Activated CD4-positive, alpha-beta T cell treated with anti-CD3 and anti-CD28 coated beads, Interleukin-2, amount 50 U/mL, for 16 hours (primary cell): ENCODE data around the gene NDUFAF8.
A peak's percentile ranks its signal among the peaks of the same experiment; 100 is the strongest.
"Not testable (repeated sequence)": the region's sequence is repeated elsewhere in the genome, so short reads cannot be mapped to it uniquely, and the experiment has no call there.

Source experiments
- DNase-seq: peaks from one replicate; pipeline ENCODE4 v3.0.0-alpha.2; 2020

The NDUFAF8 gene

DNA sequence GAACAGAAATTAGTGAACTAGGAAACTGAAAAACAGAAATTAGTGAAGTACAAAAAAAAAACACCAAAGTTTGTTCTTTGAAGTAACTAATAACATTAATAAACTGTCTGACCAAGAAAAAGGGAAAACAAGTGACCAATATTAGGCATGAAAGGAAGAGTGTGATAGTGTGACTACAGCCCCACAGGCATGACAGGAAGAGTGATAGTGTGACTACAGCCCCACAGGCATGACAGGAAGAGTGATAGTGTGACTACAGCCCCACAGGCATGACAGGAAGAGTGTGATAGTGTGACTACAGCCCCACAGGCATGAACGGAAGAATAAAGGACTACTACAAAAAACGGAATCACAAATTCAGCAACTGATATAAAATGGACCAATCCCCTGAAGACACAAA lies 11.5 kb upstream of the NDUFAF8 start:
- not testable (repeated sequence) for DNase-seq

- no peak for DNase-seq
Observed at GRCh38 chr17:81228420-81228819, 10.7 kb upstream of the NDUFAF8 start.

DNA sequence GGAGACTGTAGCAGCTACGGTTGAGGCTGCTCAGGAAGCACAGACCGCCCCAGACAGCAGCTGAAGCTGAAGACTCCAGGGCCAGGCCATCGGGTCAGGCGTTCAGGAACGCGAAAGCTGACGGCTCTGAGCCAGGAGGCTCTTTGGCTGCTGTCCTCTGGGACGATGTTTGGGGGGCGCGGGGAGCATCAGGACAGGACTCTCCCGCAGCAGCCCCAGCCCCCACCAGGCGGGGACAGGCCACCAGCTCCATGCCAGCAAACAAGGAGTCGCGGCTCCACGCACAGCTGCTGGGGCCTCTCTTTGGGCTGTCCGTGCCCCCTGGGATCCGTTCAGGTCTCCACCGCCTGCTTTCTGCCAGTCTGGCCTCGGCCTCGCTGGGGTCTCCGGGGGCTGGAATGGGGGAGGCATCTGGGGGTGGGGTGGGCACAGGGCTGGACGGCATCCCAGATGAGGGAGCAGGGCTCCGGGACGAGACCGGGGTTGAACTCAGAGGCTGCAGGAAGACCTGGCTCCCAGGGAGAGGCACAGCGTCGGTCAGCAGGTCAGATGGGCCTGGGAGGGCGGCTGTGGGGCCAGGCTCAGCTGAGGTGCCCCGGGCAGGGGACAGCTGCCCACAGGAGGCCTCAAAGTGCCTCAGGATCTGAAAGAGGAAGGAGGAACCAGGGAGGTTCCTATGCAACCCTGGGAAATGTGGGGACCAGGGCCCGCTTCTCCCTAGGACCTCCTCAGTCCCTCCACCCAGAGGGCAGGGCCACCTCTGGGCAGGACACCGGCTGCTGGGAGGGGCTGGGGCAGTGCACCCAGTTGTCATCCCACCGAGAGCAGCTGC lies 10.1 kb upstream of the NDUFAF8 start:
- no peak for DNase-seq

GRCh38 chr17:81229666-81229920 lies 9.5 kb upstream of the NDUFAF8 start:
- no peak for DNase-seq

GRCh38 chr17:81230043-81230820 lies 8.9 kb upstream of the NDUFAF8 start:
- no peak for DNase-seq

DNA sequence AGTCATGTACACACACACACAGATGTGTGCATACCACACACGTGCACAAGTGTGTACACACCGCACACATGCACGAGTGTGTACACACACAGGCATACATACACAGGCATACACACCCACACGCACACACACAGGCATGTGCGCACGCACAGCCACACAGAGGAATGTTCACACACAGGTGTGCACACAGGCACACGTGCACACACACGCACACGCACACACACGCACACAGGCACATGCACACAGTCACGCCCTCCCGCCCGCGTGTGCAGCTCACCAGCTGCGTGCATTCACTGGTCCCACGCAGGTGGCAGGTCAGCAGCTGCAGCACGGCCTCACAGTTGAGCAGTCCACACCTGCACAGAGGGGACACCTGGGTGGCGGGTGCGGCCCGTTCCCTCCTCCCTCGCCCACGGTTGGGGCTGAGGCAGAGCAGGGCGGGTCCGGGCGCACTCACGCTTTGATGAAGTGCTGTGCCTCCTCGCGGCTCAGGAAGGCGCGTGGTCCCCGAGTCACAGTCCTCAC lies 7.9 kb upstream of the NDUFAF8 start:
- no peak for DNase-seq

GRCh38 chr17:81231766-81232581 lies 7.1 kb upstream of the NDUFAF8 start:
- no peak for DNase-seq

GRCh38 chr17:81232616-81233241 lies 6.4 kb upstream of the NDUFAF8 start:
- no peak for DNase-seq

DNA sequence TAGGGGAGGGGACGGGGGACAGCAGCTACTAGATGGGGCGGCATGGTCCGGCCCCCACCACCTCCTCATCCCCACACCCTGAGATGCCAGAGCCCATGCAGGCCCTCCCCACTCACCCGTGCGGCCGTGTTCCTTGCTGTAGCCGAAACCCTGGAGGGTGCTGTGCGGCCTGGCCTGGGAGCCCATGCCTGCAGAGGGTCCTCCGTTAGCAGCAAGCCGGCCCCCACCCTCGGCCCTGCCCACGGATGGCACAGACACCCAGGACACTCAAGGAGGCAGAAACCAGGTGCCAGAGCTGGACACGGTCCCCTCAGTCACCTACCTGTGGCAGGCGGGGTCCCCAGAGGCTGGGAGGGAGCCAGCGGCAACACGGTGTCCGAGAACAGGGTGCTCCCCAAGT lies 5.8 kb upstream of the NDUFAF8 start:
- no peak for DNase-seq

DNA sequence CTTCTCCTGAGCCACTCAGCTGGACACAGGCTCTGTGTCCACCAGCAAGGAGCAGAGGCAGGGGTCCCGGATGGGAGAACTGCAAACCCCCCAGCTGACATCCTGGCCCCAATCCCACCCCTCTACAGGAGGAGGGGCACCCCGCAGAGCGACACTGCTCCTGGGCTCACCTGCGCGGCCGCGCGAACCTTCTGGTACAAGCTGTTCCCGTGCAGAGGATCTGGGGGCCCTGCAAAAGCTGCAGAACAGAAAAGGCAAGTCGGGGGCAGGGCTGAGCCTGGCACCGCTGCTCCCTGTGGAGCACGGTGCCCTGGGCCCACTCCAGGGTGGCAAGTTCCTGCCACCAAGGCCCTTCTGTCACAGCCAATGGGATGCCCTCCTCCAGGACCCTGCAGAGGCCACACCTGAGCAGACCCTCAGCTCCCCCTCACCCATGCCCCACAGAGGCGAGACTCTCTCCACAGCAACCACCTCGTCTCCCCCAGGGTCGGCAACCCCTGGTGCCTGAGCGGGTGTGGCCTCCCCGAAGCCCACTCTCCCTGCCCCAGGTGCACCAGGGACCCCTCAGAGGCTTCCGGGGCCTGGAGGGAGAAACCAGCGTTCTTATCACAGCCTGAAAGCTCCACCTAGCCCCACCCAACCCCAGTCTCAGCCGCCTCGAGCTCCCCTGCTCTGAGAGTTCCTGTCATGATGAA lies 5.2 kb upstream of the NDUFAF8 start:
- DNase-seq: no peak

DNA sequence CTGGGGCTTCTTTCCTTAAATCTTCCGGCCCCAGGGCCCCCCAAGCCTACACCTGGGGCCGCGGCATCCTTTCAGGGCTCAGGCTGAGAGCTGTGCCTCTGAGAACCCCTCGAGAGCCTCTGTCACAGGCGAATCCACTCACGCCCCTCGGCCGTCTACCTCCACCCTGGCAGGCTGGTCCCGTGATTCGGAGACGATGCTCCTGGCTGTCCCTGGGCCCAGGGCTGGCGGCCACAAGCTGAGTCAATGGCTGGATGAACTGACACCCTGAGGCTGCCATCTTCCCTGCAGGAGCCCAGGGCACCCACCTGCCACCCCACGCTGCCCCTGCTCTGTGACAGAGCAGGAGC lies 4.6 kb upstream of the NDUFAF8 start:
- no peak for DNase-seq

GRCh38 chr17:81234940-81235821 lies 3.9 kb upstream of the NDUFAF8 start:
- DNase-seq: no peak

GRCh38 chr17:81235822-81236740 lies 3.0 kb upstream of the NDUFAF8 start:
- no peak for DNase-seq

DNA sequence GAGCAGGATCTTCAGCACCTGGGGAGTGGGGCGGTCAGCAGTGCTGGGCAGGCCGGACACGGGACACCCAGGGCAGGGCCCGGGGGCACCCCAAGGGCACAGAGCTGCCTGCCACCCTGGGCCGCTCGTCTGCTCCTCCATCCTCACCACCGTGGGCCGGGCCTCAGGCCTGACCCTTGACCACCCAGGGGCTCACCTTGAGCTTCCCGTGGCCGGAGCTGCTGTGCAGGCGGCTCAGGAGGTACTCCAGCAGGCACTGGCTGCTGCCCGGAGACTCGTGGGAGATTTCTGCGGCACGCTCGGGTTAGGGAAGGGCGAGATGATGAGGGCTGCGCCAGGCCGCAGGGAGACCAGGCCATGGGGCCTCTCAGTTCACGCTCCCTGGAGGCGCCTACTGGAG lies 2.3 kb upstream of the NDUFAF8 start:
- no peak for DNase-seq

DNA sequence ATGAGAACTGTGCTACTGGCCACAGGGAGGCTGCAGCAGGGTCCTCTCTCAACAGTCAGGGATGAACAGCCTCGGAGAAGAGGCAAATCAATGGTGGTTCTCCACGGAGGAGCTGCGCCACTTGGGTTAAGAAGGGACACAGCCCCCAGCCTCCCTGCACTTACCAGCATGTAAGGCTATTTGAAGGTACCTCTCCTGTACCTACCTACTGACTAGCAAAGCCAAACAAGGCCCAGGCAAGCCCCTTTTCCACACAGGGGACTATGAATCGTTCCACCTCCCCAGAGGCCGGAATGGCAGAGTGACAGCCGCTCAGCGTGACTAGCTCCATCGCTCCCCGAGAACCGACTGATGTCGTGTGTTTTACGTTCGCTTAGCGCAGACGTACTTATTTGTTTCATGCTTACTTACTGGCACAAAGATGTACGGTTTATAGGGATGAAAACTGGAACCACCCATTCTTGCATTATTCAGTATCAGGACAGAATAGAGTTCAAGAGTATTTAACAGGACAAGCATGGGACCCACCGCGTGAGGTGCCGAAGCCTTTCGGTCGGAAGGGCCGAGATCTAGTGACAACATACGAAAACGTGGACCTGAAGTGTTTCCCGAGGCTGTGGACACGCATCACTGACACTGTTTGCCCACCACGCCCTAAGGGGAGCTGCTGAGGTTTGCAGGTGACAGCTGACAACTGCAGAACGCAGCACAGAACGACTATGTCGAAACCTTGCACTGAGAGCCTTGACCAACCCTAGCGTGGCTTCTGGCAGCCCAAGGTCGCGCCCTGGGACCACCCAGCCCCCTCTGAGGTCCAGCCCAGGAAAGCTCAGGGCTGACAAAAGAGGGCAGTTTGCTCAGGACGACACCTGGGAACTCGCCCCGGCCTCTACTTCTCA lies 1.3 kb upstream of the NDUFAF8 start:
- no peak for DNase-seq

DNA sequence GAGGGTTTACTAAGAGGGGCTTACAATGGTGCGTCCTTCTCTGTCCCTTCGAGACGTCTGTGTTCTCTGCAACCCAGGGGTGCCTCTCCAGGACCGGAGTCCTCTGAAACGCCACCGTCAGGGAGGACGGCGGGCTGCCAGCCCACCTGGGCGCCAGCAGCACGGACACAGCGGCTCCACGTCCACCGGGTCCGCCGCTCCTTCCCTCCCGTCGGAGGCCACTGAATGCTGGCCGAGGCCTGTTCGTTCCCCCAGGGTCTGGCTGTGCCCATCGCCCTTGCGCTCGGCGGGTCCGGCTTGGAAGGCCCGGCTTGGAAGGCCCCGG lies 666 bp upstream of the NDUFAF8 start:
- no peak for DNase-seq

DNA sequence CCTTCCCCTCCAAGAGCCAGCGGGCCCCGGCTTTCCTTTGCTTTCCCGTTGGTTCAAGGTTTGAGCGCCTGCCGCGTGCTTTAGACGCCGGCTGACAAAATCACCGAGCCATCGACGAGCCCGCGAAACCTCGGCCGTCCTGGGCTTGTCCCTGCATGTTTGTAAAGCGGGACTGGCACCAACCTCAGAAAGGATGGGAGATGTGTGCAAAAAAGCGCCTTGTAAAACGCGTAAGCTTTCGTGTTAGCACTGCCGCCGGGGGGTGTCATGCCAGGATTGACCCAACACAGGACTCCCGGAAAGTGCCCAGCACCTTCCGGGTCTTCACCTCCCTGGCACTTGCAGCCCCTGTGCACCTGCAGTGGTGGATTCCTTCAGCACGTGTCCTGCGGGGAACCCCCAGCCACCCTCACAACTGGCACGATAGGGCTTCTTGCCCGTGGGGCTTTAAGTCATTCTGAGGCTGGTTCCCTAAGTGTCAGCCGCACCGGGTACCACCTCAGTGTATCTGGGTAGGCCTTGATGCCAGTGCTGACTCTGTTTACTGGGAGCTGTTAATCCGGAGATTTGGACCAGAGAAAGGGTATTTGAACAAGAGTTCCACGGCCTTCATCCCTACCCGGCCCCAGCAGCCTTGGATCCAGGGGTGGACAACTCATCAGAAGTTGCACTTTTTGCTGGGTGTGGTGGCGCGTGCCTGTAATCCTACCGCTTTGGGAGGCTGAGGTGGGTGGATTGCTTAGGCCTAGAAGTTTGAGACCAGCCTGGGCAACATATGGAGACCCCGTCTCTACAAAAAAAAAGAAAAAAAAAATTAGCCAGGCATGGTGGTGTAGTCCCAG lies 817 bp downstream of the NDUFAF8 start:
- DNase-seq: peak; percentile 61

DNA sequence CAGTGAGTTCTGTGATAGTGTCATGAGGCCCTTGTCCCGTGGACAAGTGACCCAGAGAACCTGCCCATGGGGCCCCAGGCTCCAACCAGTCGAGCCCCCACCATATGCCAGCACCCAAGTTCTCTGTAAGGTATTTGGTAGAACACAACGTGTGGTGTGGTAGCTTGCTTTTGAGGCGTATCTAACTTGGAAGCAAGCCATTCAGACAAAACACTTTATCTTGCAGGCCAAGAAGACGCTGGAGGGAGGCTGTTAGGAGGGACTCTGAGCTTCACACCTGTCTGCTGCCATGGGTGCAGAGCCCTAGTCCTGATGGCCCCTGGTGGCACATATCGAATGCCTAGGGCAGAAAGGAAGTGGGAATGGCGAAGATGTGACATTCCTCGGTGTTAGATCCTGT lies 1.6 kb downstream of the NDUFAF8 start:
- no peak for DNase-seq
